Ectodermal cell (in vitro differentiated cells): ENCODE results near the gene ACP7.

Experiments
- H3K27ac ChIP-seq: 2 replicates; pipeline ENCODE4 v1.7.0; 2013; ENCODE audit warnings: mild to moderate bottlenecking, low read depth, low read length; ENCODE audit not compliant: insufficient read depth, poor library complexity, severe bottlenecking
- H3K27me3 ChIP-seq: 2 replicates; pipeline ENCODE4 v1.7.0; 2013; ENCODE audit warnings: mild to moderate bottlenecking, low read length; ENCODE audit not compliant: insufficient read depth, control insufficient read depth, poor library complexity, severe bottlenecking
- H3K36me3 ChIP-seq: one replicate; pipeline ENCODE4 v1.7.0; 2013; ENCODE audit warnings: low read length; ENCODE audit not compliant: control insufficient read depth, insufficient read depth
- H3K4me1 ChIP-seq: one replicate; pipeline ENCODE4 v1.7.0; 2013; ENCODE audit warnings: low read length; ENCODE audit not compliant: control insufficient read depth, insufficient read depth
- H3K4me3 ChIP-seq: 2 replicates; pipeline ENCODE4 v1.7.0; 2013; ENCODE audit warnings: low read depth, low read length, control low read depth; ENCODE audit not compliant: insufficient read depth
- H3K9me3 ChIP-seq: 2 replicates; pipeline ENCODE4 v1.7.0; 2013; ENCODE audit warnings: mild to moderate bottlenecking, low read length, moderate library complexity; ENCODE audit not compliant: control insufficient read depth
- WGBS, 2 experiments: methylation state at CpG; one replicate each; pipeline ENCODE4 v1.1.7; 2013; ENCODE audit warnings: missing lambda C conversion rate in 2 of 2; 5-methylcytosine and 5-hydroxymethylcytosine counted together

Gene ACP7

GRCh38 chr19:39074205-39074692 lies 9.9 kb upstream of the ACP7 start:
- H3K27ac ChIP-seq = no peak overlapping the region

GRCh38 chr19:39074942-39075341 lies 9.2 kb upstream of the ACP7 start:
- Histone ChIP-seq H3K27ac (no peak overlapping the region), H3K4me3 (no peak overlapping the region), H3K4me1 (no peaks in the 10 kb centered on the region), H3K9me3 (no peaks in the 10 kb centered on the region), H3K36me3 (no peaks in the 10 kb centered on the region), H3K27me3 (peaks cover 9% of the 10 kb centered on the region)
- WGBS, 2 experiments = 85 to 94% methylated on average over 6 of the region's 6 CpGs

More at GRCh38 chr19:39074205-39074692, 9.9 kb upstream of the ACP7 start:
- Histone ChIP-seq H3K4me3 (no peak overlapping the region), H3K4me1 (no peaks in the 10 kb centered on the region), H3K9me3 (no peaks in the 10 kb centered on the region), H3K27me3 (peaks cover 5% of the 10 kb centered on the region), H3K36me3 (no peaks in the 10 kb centered on the region)
- WGBS, 2 experiments = 86 to 87% methylated on average over 3 of the region's 3 CpGs

GRCh38 chr19:39077323-39077722 lies 6.8 kb upstream of the ACP7 start:
- no peaks in the 10 kb centered on the region for H3K36me3 ChIP-seq
- H3K9me3 ChIP-seq = no peaks in the 10 kb centered on the region
- 90 to 92% methylated on average over 11 of the region's 11 CpGs for WGBS, 2 experiments
- H3K27ac ChIP-seq = no peak overlapping the region
- H3K4me1 ChIP-seq = no peaks in the 10 kb centered on the region
- H3K27me3 ChIP-seq = peaks cover 17% of the 10 kb centered on the region
- H3K4me3 ChIP-seq = no peak overlapping the region

GRCh38 chr19:39078436-39079200 lies 5.5 kb upstream of the ACP7 start:
- no peak overlapping the region for H3K27ac ChIP-seq
- no peaks in the 10 kb centered on the region for H3K4me1 ChIP-seq
- no peaks in the 10 kb centered on the region for H3K36me3 ChIP-seq
- 76 to 86% methylated on average over 7 of the region's 7 CpGs for WGBS, 2 experiments
- no peaks in the 10 kb centered on the region for H3K9me3 ChIP-seq
- H3K4me3 ChIP-seq = no peak overlapping the region
- H3K27me3 ChIP-seq = peaks cover 30% of the 10 kb centered on the region

DNA sequence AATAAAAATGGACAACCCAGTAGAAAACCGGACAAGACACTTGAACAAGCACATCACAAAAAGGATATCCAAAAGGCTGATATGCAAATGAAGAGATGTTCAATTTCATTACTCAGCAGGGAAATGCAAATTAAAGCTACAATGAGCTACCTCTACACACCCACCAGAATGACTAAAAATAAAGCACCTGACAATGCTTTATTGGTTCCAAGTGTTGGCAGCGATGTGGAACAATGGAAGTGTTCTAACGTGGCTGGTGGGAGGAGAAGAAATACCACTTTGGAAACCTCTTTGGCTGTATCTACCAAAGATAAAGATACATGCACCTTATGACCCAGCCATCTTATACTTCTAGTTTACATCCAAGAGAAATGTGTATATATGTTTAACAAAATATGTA lies 3.7 kb upstream of the ACP7 start:
- H3K36me3 ChIP-seq = no peaks in the 10 kb centered on the region
- 70 to 86% methylated on average over 2 to 3 of the region's 3 CpGs for WGBS, 2 experiments

GRCh38 chr19:39082167-39082566 lies 2.0 kb upstream of the ACP7 start:
- WGBS, 2 experiments = 87 to 89% methylated on average over 6 to 7 of the region's 7 CpGs
- Histone ChIP-seq H3K27me3 (peaks cover 56% of the 10 kb centered on the region), H3K4me1 (no peaks in the 10 kb centered on the region), H3K4me3 (no peak overlapping the region), H3K27ac (no peak overlapping the region), H3K36me3 (no peaks in the 10 kb centered on the region), H3K9me3 (no peaks in the 10 kb centered on the region)

More for the DNA sequence above, 3.7 kb upstream of the ACP7 start:
- no peaks in the 10 kb centered on the region for H3K4me1 ChIP-seq
- H3K9me3 ChIP-seq = no peaks in the 10 kb centered on the region
- no peak overlapping the region for H3K4me3 ChIP-seq
- H3K27me3 ChIP-seq = peaks cover 48% of the 10 kb centered on the region
- no peak overlapping the region for H3K27ac ChIP-seq

GRCh38 chr19:39082745-39083598 lies 1.2 kb upstream of the ACP7 start:
- no peak overlapping the region for H3K27ac ChIP-seq
- H3K27me3 ChIP-seq = peaks cover 60% of the 10 kb centered on the region
- no peak overlapping the region for H3K4me3 ChIP-seq
- no peaks in the 10 kb centered on the region for H3K4me1 ChIP-seq
- no peaks in the 10 kb centered on the region for H3K9me3 ChIP-seq
- 61 to 63% methylated on average over 14 of the region's 15 CpGs for WGBS, 2 experiments
- H3K36me3 ChIP-seq = no peaks in the 10 kb centered on the region

DNA sequence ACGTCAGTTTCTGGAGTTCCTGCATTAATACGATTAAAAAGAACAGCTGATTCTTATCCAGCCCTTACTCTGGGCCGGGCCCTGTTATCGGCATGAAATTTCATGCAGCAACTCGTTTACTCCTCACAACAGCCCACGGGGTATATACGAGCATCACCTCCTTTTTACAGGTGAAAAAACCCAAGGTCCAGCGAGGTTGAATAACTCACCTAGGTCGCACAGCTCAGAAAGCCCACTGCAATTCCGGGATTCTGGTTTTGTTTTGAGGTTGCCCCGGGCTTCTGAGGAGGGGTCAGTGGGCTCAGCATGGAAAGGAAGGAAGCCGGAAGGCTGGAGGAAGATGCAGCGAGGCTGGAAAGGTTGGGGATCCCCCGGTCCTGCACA lies 577 bp upstream of the ACP7 start:
- Histone ChIP-seq H3K4me1 (no peaks in the 10 kb centered on the region), H3K9me3 (no peaks in the 10 kb centered on the region), H3K36me3 (no peaks in the 10 kb centered on the region), H3K27me3 (peaks cover 56% of the 10 kb centered on the region), H3K27ac (no peak overlapping the region), H3K4me3 (no peak overlapping the region)
- 36% methylated on average over 14 of the region's 14 CpGs for WGBS, 2 experiments

- WGBS, 2 experiments = 50 to 52% methylated on average over 7 of the region's 7 CpGs
- no peaks in the 10 kb centered on the region for H3K36me3 ChIP-seq
- H3K27me3 ChIP-seq = peaks cover 52% of the 10 kb centered on the region
These were observed 538 bp downstream of the ACP7 start for GRCh38 chr19:39084732-39085080.

GRCh38 chr19:39085392-39085791 lies 1.2 kb downstream of the ACP7 start:
- H3K27me3 ChIP-seq = peaks cover 51% of the 10 kb centered on the region
- no peak overlapping the region for H3K4me3 ChIP-seq
- no peak overlapping the region for H3K27ac ChIP-seq
- no peaks in the 10 kb centered on the region for H3K36me3 ChIP-seq
- H3K9me3 ChIP-seq = no peaks in the 10 kb centered on the region
- WGBS, 2 experiments = 84 to 85% methylated on average over 8 of the region's 8 CpGs
- H3K4me1 ChIP-seq = no peaks in the 10 kb centered on the region

More at GRCh38 chr19:39084732-39085080, 538 bp downstream of the ACP7 start:
- H3K4me1 ChIP-seq = no peaks in the 10 kb centered on the region
- peak overlapping the region; percentile 27 for H3K4me3 ChIP-seq
- H3K27ac ChIP-seq = no peak overlapping the region
- H3K9me3 ChIP-seq = no peaks in the 10 kb centered on the region
